ENCODE measurements around the gene EPM2AIP1. TPM values are rescaled to one million over a fixed set of nuclear protein-coding genes. Genes with fewer than 3 reads are reported as not detected.

The EPM2AIP1 gene
- total RNA-seq, 1 experiment from 2014 or later: 11.4 TPM

GRCh38 chr3:37029516-37030163 is 36.7 kb upstream of the EPM2AIP1 start:
- Histone ChIP-seq H4K20me1 (ENCODE audit: control insufficient read depth, insufficient read depth, insufficient read length) (no peaks in the 10 kb centered on the region), H3K27ac (ENCODE audit: insufficient read length, low read depth, low read length) (no peak overlapping the region), H3K9ac (ENCODE audit: extremely low read depth, insufficient read length, low read length) (no peak overlapping the region), H2BK12ac (ENCODE audit: insufficient read length, low read depth, low read length) (no peak overlapping the region), H2BK120ac (ENCODE audit: low read depth, low read length, poor library complexity, severe bottlenecking) (no peak overlapping the region), H3K56ac (ENCODE audit: insufficient read length, low read depth, low read length) (no peak overlapping the region), H3K23ac (ENCODE audit: insufficient read length, low read depth, low read length) (no peak overlapping the region), H2AFZ (ENCODE audit: low read length) (no peak overlapping the region), H4K8ac (replicated peaks; ENCODE audit: insufficient read length, low read depth, low read length) (no peak overlapping the region), H2BK5ac (ENCODE audit: insufficient read length, low read length) (no peak overlapping the region), H3K4me2 (ENCODE audit: insufficient read depth, insufficient read length, low read length) (no peak overlapping the region), H3K79me2 (ENCODE audit: insufficient read depth, low read length) (no peaks in the 10 kb centered on the region; the same call in 1 of the 2 replicates), H3K18ac (ENCODE audit: insufficient read length, low read depth, low read length) (no peak overlapping the region), H3K4me1 (ENCODE audit: insufficient read depth, low read length) (no peaks in the 10 kb centered on the region), H2BK15ac (ENCODE audit: low read depth, low read length) (no peak overlapping the region), H4K5ac (ENCODE audit: insufficient read length, low read depth, low read length) (no peak overlapping the region), H3K4ac (ENCODE audit: low read depth, low read length) (no peak overlapping the region), H3K23me2 (ENCODE audit: insufficient read length, low read depth, low read length, poor library complexity, severe bottlenecking) (no peaks in the 10 kb centered on the region), H3K27me3 (ENCODE audit: insufficient read depth, low read length) (no peaks in the 10 kb centered on the region), H3T11ph (ENCODE audit: low read length) (no peak overlapping the region), H3K9me3 (ENCODE audit: control insufficient read depth, low read depth, low read length) (no peaks in the 10 kb centered on the region), H3K79me1 (ENCODE audit: insufficient read depth, low read depth, low read length, poor library complexity, severe bottlenecking) (peaks cover 3% of the 10 kb centered on the region), H2BK20ac (ENCODE audit: low read depth, low read length, poor library complexity, severe bottlenecking) (no peak overlapping the region), H4K91ac (ENCODE audit: insufficient read length, low read depth, low read length) (no peak overlapping the region), H2AK5ac (ENCODE audit: insufficient read length, low read length) (no peak overlapping the region), H3K14ac (ENCODE audit: insufficient read depth, low read length) (no peak overlapping the region)
- peaks cover 0 to 3% of the 10 kb centered on the region in 2 experiments; a peak in 2 of 5 replicates for H3K9me3 Mint-ChIP-seq
- peaks cover 42 to 74% (median 63%) of the 10 kb centered on the region in 3 experiments for H3K36me3 Mint-ChIP-seq (ENCODE audit: insufficient read depth in 1 of 3, low read depth in 3 of 3)
- no peak overlapping the region for H3K27ac Mint-ChIP-seq
- TF ChIP-seq CTCF (conservative IDR thresholded peaks at IDR 0.05): no peak
- H3K27me3 Mint-ChIP-seq (ENCODE audit: low read depth): no peaks in the 10 kb centered on the region
- no peak overlapping the region for H3K4me3 Mint-ChIP-seq
- no peaks in the 10 kb centered on the region for H3K4me1 Mint-ChIP-seq
- DNase-seq: no peak
